SK-N-MC (cell line): Measurements from ENCODE around the gene SLC24A2.
"Not testable (repeated sequence)": the region's sequence is repeated elsewhere in the genome, so short reads cannot be mapped to it uniquely, and the experiment has no call there.

Experiments used
- DNase-seq: peaks from one replicate; pipeline ENCODE4 v3.0.0-alpha.2; 2011; ENCODE audit warnings: low read depth, low spot score
- H3K27ac ChIP-seq: fragments of 200-600 bp; sonication (generic); 2 replicates; pipeline ENCODE4 v1.5.1; 2016; ENCODE audit warnings: mixed run types
- H3K36me3 ChIP-seq: fragments of 200-600 bp; sonication (generic); 2 replicates; pipeline ENCODE4 v1.6.1; 2017; ENCODE audit warnings: antibody characterized with exemption, low read length, mixed read lengths; ENCODE audit not compliant: insufficient read depth
- H3K4me3 ChIP-seq: fragments of 200-600 bp; sonication (generic); 2 replicates; pipeline ENCODE4 v1.5.1; 2016
- H3K9ac ChIP-seq: fragments of 200-600 bp; sonication (generic); 2 replicates; pipeline ENCODE4 v1.8.0; 2017; ENCODE audit warnings: mixed run types, mixed read lengths; ENCODE audit not compliant: insufficient read length
- H3K9me3 ChIP-seq: fragments of 200-600 bp; sonication (generic); 2 replicates; pipeline ENCODE4 v1.6.1; 2017; ENCODE audit warnings: low read depth, mild to moderate bottlenecking, antibody characterized with exemption, low read length, moderate library complexity, mixed read lengths
- EZH2 ChIP-seq: fragments of 200-600 bp; sonication (generic); IDR thresholded peaks from one replicate; pipeline ENCODE4 v1.6.1; 2017; ENCODE audit warnings: antibody characterized with exemption
- FOXP2 ChIP-seq: optimal IDR thresholded peaks from 2 replicates; pipeline ENCODE3; 2011; ENCODE audit warnings: mild to moderate bottlenecking, moderate library complexity; ENCODE audit not compliant: insufficient read depth; ENCODE audit errors: extremely low read length, control extremely low read depth
- POLR2AphosphoS5 ChIP-seq: IDR thresholded peaks from 2 replicates; pipeline ENCODE4 v1.6.1; 2012; ENCODE audit warnings: mild to moderate bottlenecking, low read depth, low read length, borderline replicate concordance

SLC24A2 gene

DNA sequence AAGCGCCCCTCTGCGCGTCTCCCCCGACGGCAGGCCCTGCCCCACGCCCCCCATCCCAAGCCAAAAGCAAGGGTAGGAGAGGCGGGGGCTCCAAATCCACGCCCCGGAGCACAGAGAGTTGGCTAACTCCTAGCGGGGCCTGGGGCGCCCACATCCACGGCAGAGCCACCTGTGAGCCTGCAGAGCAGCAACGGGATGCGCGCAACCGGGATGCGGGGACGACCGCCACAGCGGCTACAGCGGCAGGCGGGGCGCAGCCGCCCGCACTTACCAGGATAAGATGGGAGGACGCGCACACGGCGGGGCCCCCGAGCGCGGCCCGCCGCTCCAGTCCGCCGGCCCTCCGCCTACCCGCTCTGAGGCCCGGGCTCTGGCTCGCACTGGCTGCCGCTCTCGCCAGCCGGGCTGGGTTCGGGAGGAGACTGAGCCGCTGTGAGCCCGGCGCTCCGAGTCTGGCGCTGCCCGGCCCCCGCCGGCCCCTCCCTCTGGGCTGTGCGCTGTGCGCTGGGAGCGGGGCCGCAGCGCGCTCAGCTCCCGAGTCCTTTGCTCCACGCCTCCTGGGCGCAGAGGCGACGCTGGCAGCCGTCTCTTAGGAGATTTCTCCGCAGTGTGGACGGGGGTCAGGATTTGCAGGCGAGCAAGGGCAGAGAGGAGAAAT is at the start of gene SLC24A2:
Gene SLC24A2 (minus strand): TSS at position 424 of the 658 bp plus-strand sequence.
- TF ChIP-seq POLR2AphosphoS5 (no peak), FOXP2 (no peak), EZH2 (peak; percentile 76)
- no peaks in the 10 kb centered on the region for H3K9me3 ChIP-seq
- H3K9ac ChIP-seq, result no peak within 1 kb of the TSS
- no peaks in the 10 kb centered on the region for H3K36me3 ChIP-seq
- no peak within 1 kb of the TSS for H3K27ac ChIP-seq
- no peak for DNase-seq
- peak within 1 kb of the TSS; percentile 23; the same call in 1 of the 2 replicates for H3K4me3 ChIP-seq

DNA sequence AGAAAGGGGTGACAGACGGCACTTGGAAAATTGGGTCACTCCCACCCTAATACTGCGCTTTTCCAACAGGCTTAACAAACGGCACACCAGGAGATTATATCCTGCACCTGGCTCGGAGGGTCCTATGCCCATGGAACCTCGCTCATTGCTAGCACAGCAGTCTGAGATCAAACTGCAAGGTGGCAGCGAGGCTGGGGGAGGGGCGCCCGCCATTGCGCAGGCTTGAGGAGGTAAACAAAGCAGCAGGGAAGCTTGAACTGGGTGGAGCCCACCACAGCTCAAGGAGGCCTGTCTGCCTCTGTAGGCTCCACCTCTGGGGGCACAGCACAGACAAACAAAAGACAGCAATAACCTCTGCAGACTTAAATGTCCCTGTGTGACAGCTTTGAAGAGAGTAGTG is 44.5 kb upstream of the SLC24A2 start:
- not testable (repeated sequence) for H3K4me3 ChIP-seq, H3K9me3 ChIP-seq, H3K36me3 ChIP-seq, H3K9ac ChIP-seq, DNase-seq, H3K27ac ChIP-seq

DNA sequence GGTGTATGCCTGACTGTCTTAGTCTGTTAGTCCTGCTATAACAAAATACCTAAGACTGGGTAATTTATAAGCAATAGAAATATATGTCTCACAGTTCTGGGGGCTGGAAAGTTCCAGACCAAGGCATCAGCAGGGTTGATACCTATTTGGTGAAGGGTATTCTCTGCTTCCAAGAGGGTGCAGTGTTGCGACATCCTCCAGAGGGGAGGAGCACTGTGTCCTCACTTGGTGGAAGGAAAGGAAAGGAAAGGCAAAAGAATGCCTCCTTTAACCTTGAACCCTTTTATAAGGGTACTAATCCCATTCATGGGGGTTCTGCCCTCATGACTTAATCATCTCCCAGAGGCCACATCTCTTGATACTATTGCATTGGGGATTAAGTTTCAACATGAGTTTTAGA is 42.0 kb upstream of the SLC24A2 start:
- H3K4me3 ChIP-seq, result no peak overlapping the region
- H3K9me3 ChIP-seq, result no peaks in the 10 kb centered on the region
- no peak for TF ChIP-seq POLR2AphosphoS5
- H3K27ac ChIP-seq, result no peak overlapping the region
- H3K9ac ChIP-seq, result no peak overlapping the region
- H3K36me3 ChIP-seq, result no peaks in the 10 kb centered on the region
- DNase-seq, result no peak

DNA sequence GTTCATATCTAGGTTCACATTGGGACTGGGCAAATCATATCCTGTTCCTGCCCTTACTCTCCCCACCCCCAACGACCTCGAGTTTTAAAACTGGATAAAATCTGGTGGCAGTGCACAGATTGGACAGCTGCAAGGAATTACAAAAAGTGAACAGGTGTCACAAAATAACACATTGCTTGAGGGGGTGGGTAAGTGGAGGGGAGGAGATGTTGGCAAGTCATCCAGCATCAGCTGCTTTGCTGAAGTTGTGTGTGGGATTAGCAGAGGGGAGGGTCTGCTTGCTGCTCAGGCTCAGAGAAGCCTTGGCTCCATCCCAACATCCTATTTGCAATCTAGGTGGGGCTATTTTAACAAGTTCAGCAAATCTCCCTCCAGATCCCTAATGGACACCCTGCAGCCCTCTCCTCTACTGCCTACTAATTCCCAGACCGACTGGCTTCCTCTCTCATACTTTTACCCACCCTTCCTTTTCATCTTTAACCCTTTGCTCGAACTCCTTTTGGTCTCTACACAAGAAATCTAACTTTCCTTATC is 39.8 kb upstream of the SLC24A2 start:
- H3K4me3 ChIP-seq, result no peak overlapping the region
- H3K36me3 ChIP-seq, result no peaks in the 10 kb centered on the region
- TF ChIP-seq POLR2AphosphoS5 (no peak), FOXP2 (no peak), EZH2 (no peak)
- no peak overlapping the region for H3K9ac ChIP-seq
- DNase-seq, result no peak
- H3K27ac ChIP-seq, result no peak overlapping the region
- no peaks in the 10 kb centered on the region for H3K9me3 ChIP-seq

DNA sequence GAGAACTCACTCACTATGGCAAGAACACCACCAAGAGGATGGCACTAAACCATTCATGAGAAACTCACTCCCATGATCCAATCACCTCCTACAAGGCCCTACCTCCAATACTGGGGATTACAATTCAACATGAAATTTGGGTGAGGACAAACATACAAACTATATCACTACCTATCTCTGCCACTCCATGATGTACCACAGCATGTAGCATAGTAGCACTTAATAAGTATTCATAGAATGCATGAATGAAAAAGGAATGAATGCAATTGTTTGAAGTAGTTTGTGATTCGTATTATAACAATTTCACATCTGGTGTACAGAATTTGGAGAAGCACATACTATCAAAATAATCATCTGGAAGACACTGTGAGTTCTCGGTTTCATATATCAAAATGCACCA is 27.9 kb upstream of the SLC24A2 start:
- no peak for TF ChIP-seq POLR2AphosphoS5
- TF ChIP-seq FOXP2, result no peak
- no peak for TF ChIP-seq EZH2

DNA sequence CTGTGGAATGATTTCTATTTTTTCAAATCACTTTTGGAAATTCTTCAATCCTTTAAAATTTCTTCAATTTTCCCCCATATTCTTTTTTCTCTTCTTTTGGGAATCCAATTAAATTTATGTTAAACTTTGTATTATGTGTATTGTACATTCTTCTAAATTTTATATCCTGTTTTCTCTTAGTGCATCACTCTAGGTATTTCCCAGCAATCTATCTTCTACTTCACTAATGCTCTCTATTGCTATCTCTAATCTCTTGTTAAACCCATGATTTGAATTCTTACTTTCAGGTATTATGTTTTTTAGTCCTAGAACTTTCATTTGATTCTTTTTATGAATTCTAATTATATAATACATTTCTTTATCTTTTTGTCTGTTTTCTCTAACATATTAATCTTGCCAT is 23.4 kb upstream of the SLC24A2 start:
- no peak for DNase-seq
- no peaks in the 10 kb centered on the region for H3K9me3 ChIP-seq
- TF ChIP-seq FOXP2, result no peak
- no peak for TF ChIP-seq POLR2AphosphoS5
- TF ChIP-seq EZH2, result no peak

More for the DNA sequence above, 27.9 kb upstream of the SLC24A2 start:
- Histone ChIP-seq H3K36me3 (no peaks in the 10 kb centered on the region), H3K9me3 (no peaks in the 10 kb centered on the region), H3K4me3 (no peak overlapping the region), H3K9ac (no peak overlapping the region), H3K27ac (no peak overlapping the region)
- no peak for DNase-seq

DNA sequence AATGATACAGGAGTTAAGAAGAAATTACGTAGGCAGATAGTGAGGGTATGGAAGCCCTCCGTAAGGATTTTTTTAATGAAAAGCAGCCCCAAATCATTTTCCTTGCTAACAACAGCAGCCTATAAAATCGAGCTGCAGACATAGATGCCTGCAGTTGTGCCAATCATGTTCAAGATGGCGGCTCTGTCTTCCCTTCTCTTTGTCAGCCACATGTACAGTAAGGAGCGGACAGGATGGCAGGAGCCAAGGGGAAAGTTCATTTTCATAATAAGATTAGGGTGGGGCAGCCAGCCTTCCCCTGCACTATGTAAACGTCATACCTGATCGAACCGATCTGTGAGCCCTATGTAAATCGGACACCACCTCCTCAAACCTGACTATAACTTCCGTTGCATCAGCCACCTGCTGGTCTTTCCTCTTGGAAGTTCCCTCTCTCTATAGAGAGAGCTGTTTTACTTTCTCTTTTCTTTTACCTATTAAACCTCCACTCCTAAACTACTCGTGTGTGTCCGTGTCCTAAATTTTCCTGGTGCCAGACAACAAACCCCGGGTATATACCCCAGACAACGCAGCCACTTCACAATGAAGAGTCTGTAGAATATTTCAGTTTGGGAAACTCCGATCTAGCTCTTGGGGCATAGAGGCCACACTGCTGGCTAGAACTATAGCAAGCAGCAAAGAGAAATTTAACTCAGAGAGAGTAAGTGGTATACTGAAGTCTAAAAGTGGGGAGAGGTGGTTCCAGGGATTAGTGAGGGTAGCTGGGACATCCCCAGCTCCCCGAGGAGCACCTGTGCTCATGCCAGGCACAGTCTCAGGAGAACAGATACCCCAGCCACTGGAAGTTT is 20.8 kb upstream of the SLC24A2 start:
- Histone ChIP-seq H3K4me3 (no peak overlapping the region), H3K27ac (no peak overlapping the region), H3K9ac (no peak overlapping the region), H3K36me3 (no peaks in the 10 kb centered on the region), H3K9me3 (no peaks in the 10 kb centered on the region)
- no peak for TF ChIP-seq FOXP2
- DNase-seq, result no peak

More for the DNA sequence above, 23.4 kb upstream of the SLC24A2 start:
- Histone ChIP-seq H3K4me3 (no peak overlapping the region), H3K27ac (no peak overlapping the region), H3K9ac (no peak overlapping the region), H3K36me3 (no peaks in the 10 kb centered on the region)

DNA sequence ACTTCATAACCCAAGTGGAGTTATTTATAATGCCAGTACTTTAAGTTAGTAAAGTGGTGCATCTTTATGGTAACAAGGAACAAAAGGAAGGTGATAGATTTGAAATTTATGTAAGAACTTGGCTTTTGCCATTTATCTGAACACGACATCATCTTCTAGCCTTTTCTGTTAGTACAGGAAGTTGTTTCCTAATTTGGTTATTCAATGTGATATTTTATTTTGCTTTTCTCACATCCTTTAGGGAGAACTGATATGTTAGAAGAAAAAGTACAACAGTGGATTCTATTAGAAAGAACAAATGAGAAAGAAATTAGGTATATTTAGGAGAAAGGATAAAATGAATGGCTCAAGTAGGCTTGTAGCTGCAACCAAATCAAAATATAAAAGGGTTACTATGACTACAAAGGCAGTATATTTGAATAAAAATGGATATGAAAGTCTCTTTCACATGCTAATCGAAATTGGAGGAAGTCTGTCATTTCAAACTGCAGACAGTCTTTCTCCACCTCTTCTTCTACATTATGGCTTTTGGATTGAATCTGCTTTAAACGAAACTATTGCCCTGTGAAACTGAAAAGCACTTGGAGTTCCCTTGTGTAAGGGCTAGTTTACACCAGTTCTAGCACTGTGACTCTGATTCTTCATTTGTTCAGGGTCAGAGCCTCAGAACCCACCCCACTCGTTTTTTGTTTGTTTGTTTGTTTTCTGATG is 18.5 kb upstream of the SLC24A2 start:
- Histone ChIP-seq H3K4me3 (no peak overlapping the region), H3K36me3 (no peaks in the 10 kb centered on the region), H3K9ac (no peak overlapping the region), H3K9me3 (no peaks in the 10 kb centered on the region), H3K27ac (no peak overlapping the region)
- DNase-seq, result no peak
- no peak for TF ChIP-seq POLR2AphosphoS5
- no peak for TF ChIP-seq EZH2
- no peak for TF ChIP-seq FOXP2
